Endothelial cell of umbilical vein (primary cell): ENCODE data around the gene TXNRD1. TPM values are rescaled to one million over a fixed set of nuclear protein-coding genes. Genes with fewer than 3 reads are reported as not detected.

Experiments used
- BruUV-seq: library from RNA; stranded (reverse); fragments of 400-500 nt; replicated peaks from 2 replicates; lab custom pipeline; 2021; lab: Mats Ljungman, UMichigan
- CTCF ChIA-PET: fragments of 300-600, 350-600 bp; sonication (Branson Sonifier 250); formaldehyde crosslinking; loops from one replicate; lab custom pipeline; 2021; ENCODE audit warnings: antibody characterized with exemption, inconsistent platforms; lab: Charles Lee
- POLR2A ChIA-PET: fragments of 300-600, 350-600 bp; sonication (Branson Sonifier 250); formaldehyde crosslinking; loops from one replicate; lab custom pipeline; 2021; ENCODE audit warnings: antibody characterized with exemption, inconsistent platforms; lab: Charles Lee
- DNase-seq: peaks from one replicate; pipeline ENCODE4 v3.0.0-alpha.2; 2011; ENCODE audit warnings: low read depth, low spot score
- FAIRE-seq: peaks from 2 replicates; lab custom pipeline; 2011; peaks lifted over from hg19 to GRCh38; lab: Jason Lieb, UNC
- H2AFZ ChIP-seq: 2 replicates; pipeline ENCODE4 v1.6.0; 2012; ENCODE audit warnings: low read depth, low read length, control low read depth, inconsistent platforms
- H3K27ac ChIP-seq: 2 replicates; pipeline ENCODE4 v1.5.1; 2011; ENCODE audit warnings: low read depth, mild to moderate bottlenecking, control low read depth, low read length, moderate library complexity; ENCODE audit not compliant: insufficient read depth
- H3K27me3 ChIP-seq, 2 experiments: 2 replicates each; pipeline versions ENCODE4 v1.6.0 to v1.6.1; 2011; ENCODE audit warnings: low read length in 2 of 2, mixed read lengths in 1 of 2; ENCODE audit not compliant: control insufficient read depth in 2 of 2, insufficient read depth in 2 of 2
- H3K36me3 ChIP-seq, 2 experiments: 2 replicates in 1 of 2; 3 replicates in 1 of 2; pipeline ENCODE4 v1.5.1; 2011; ENCODE audit warnings: low read length in 2 of 2, mild to moderate bottlenecking in 1 of 2, moderate library complexity in 1 of 2; ENCODE audit not compliant: control insufficient read depth in 2 of 2, insufficient read depth in 2 of 2; ENCODE audit errors: extremely low read depth in 1 of 2
- H3K4me1 ChIP-seq: 3 replicates; pipeline ENCODE4 v1.5.1; 2011; ENCODE audit warnings: mild to moderate bottlenecking, low read length; ENCODE audit not compliant: control insufficient read depth, insufficient read depth; ENCODE audit errors: extremely low read depth
- H3K4me2 ChIP-seq: 2 replicates; pipeline ENCODE4 v1.6.1; 2011; ENCODE audit warnings: low read length, control low read depth, mixed read lengths; ENCODE audit not compliant: insufficient read depth
- H3K4me3 ChIP-seq, 3 experiments: fragments of 200-600 bp in 1 of 3; sonication (generic), shearing (Covaris generic) in 1 of 3; replicated peaks in 1 of 3; 2 replicates each; pipeline ENCODE4 v1.5.1; 2011 to 2016; ENCODE audit warnings: control low read depth in 3 of 3, low read length in 3 of 3, mild to moderate bottlenecking in 2 of 3, inconsistent platforms in 1 of 3, low read depth in 1 of 3, moderate library complexity in 1 of 3; ENCODE audit not compliant: insufficient read depth in 1 of 3
- H3K79me2 ChIP-seq: 2 replicates; pipeline ENCODE4 v1.6.0; 2012; ENCODE audit warnings: low read length, inconsistent platforms; ENCODE audit not compliant: control insufficient read depth, insufficient read depth
- H3K9ac ChIP-seq: replicated peaks from 2 replicates; pipeline ENCODE3; 2011; ENCODE audit warnings: low read length, control low read depth; ENCODE audit not compliant: insufficient read depth; ENCODE audit errors: extremely low read depth
- H3K9me1 ChIP-seq: replicated peaks from 3 replicates; pipeline ENCODE4 v1.6.0; 2011; ENCODE audit warnings: mild to moderate bottlenecking, low read length; ENCODE audit not compliant: control insufficient read depth, insufficient read depth; ENCODE audit errors: extremely low read depth
- H3K9me3 ChIP-seq: replicated peaks from 2 replicates; pipeline ENCODE4 v1.5.1; 2012; ENCODE audit warnings: low read length, inconsistent platforms; ENCODE audit not compliant: control insufficient read depth, insufficient read depth
- H4K20me1 ChIP-seq: replicated peaks from 2 replicates; pipeline ENCODE3; 2011; ENCODE audit warnings: mild to moderate bottlenecking, low read length; ENCODE audit not compliant: control insufficient read depth, insufficient read depth; ENCODE audit errors: extremely low read depth
- EZH2 ChIP-seq: IDR thresholded peaks from 2 replicates; pipeline ENCODE4 v1.6.1; 2012; ENCODE audit warnings: borderline replicate concordance, low read depth, mild to moderate bottlenecking, moderate library complexity, low read length, inconsistent platforms; ENCODE audit not compliant: severe bottlenecking
- FOS ChIP-seq: IDR thresholded peaks from 2 replicates; pipeline ENCODE4 v1.6.1; 2011; ENCODE audit warnings: mild to moderate bottlenecking, low read length, moderate library complexity, borderline replicate concordance; ENCODE audit not compliant: insufficient read depth
- GATA2 ChIP-seq: IDR thresholded peaks from 2 replicates; pipeline ENCODE4 v1.7.0; 2011; ENCODE audit warnings: low read depth, mild to moderate bottlenecking, moderate library complexity, mixed read lengths, low read length; ENCODE audit not compliant: insufficient read length, insufficient read depth
- JUN ChIP-seq: IDR thresholded peaks from 2 replicates; pipeline ENCODE4 v1.6.1; 2011; ENCODE audit warnings: borderline replicate concordance, low read depth; ENCODE audit not compliant: insufficient read length, insufficient read depth
- MYC ChIP-seq: IDR thresholded peaks from one replicate; pipeline ENCODE4 v1.6.1; 2011; ENCODE audit warnings: mild to moderate bottlenecking, low read depth, low read length
- POLR2A ChIP-seq: IDR thresholded peaks from 2 replicates; pipeline ENCODE4 v1.6.1; 2012; ENCODE audit warnings: low read depth, mild to moderate bottlenecking, control low read depth, low read length
- POLR2AphosphoS5 ChIP-seq: IDR thresholded peaks from 2 replicates; pipeline ENCODE4 v1.6.1; 2012; ENCODE audit warnings: low read depth, mild to moderate bottlenecking, control low read depth, low read length, moderate library complexity; ENCODE audit not compliant: insufficient read depth
- dilution Hi-C: fragments of 300-500 bp; cut with MboI; formaldehyde crosslinking; loops from one replicate; pipeline ENCODE4 v1.15.0; 2019; ENCODE audit warnings: low sequenced_read_pairs; ENCODE audit not compliant: extremely low pct_ligation_motif_present
- intact Hi-C: fragments of 100-400 bp; cut with micrococcal nuclease; formaldehyde crosslinking; loops from one replicate; pipeline ENCODE4 v1.10.0; 2022
- polyA plus RNA-seq, 4 experiments: library from polyadenylated mRNA; depleted of rRNA in 3 of 4; stranded (reverse) in 3 of 4; unstranded in 1 of 4; fragments of >200 nt; gene quantifications; 2 replicates each; pipeline versions ENCODE4 v1.2.1 to v1.2.3, GENCODE V29; 2011 to 2012; ENCODE audit warnings: missing spikeins in 1 of 4
- total RNA-seq: library from RNA; stranded (reverse); gene quantifications from 2 replicates; pipeline ENCODE4 v1.2.3, GENCODE V29; 2021
- TF ChIP-seq, protein P1 (sequence below): IDR thresholded peaks from 2 replicates; pipeline ENCODE4 v1.6.1; 2011; ENCODE audit not compliant: insufficient read depth, insufficient read length
- TF ChIP-seq, protein P2 (sequence below), 2 donors: IDR thresholded peaks; 1 replicate in 1 of 2; 2 replicates in 1 of 2; pipeline ENCODE4 v1.5.1; 2011; ENCODE audit warnings: low read length in 2 of 2, mild to moderate bottlenecking in 2 of 2, moderate library complexity in 2 of 2, control low read depth in 1 of 2, inconsistent platforms in 1 of 2, low read depth in 1 of 2; ENCODE audit not compliant: insufficient read depth in 1 of 2; ENCODE audit errors: extremely low read depth in 1 of 2

Gene TXNRD1
- total and polyA plus RNA-seq, 2 donors (not counting 3 experiments of a cell fraction or from before 2014, with no cell fraction given) = 309 to 566 TPM

DNA sequence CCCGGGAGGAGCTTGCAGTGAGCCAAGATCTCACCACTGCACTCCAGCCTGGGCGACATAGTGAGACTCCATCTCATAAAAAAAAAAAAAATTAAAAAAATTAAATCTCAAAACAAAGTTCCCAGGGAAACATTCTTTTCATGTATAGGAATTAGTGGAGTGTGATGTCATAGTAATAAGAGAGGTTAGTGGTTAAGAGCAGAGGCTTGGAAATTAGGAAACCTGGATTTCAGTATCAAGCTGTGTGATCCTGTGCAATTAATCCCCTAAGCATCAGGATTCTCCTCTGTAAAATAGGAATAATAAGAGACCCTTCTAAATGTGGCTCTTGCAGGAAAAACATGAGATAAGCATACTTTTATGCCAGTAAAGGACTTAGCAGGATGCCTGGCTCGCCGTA is 3.1 kb upstream of the TXNRD1 start:
- DNase-seq (no peak), FAIRE-seq (no peak)
- Histone ChIP-seq H3K4me2 (no peak overlapping the region), H3K9me1 (no peaks in the 10 kb centered on the region), H3K9ac (no peak overlapping the region), H3K79me2 (peaks cover 14% of the 10 kb centered on the region), H3K4me3 (no peak overlapping the region), H2AFZ (no peak overlapping the region), H3K27me3 (no peaks in the 10 kb centered on the region), H3K4me1 (peaks cover 13% of the 10 kb centered on the region), H3K36me3 (no peaks in the 10 kb centered on the region), H3K9me3 (no peaks in the 10 kb centered on the region), H4K20me1 (no peaks in the 10 kb centered on the region), H3K27ac (no peak overlapping the region)
- BruUV-seq = no TSS peak
- no peak for TF ChIP-seq FOS
- TF ChIP-seq MYC = no peak
- TF ChIP-seq GATA2 = no peak
- no peak for TF ChIP-seq JUN
- no peak for TF ChIP-seq POLR2A
- TF ChIP-seq POLR2AphosphoS5 = no peak
- TF ChIP-seq, protein P1, sequence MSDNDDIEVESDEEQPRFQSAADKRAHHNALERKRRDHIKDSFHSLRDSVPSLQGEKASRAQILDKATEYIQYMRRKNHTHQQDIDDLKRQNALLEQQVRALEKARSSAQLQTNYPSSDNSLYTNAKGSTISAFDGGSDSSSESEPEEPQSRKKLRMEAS = no peak
- TF ChIP-seq, protein P2, sequence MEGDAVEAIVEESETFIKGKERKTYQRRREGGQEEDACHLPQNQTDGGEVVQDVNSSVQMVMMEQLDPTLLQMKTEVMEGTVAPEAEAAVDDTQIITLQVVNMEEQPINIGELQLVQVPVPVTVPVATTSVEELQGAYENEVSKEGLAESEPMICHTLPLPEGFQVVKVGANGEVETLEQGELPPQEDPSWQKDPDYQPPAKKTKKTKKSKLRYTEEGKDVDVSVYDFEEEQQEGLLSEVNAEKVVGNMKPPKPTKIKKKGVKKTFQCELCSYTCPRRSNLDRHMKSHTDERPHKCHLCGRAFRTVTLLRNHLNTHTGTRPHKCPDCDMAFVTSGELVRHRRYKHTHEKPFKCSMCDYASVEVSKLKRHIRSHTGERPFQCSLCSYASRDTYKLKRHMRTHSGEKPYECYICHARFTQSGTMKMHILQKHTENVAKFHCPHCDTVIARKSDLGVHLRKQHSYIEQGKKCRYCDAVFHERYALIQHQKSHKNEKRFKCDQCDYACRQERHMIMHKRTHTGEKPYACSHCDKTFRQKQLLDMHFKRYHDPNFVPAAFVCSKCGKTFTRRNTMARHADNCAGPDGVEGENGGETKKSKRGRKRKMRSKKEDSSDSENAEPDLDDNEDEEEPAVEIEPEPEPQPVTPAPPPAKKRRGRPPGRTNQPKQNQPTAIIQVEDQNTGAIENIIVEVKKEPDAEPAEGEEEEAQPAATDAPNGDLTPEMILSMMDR (IDR thresholded peaks at IDR 0.05; ENCODE audit: extremely low read depth in 1 of 2, insufficient read depth in 1 of 2, low read depth in 1 of 2, low read length in 2 of 2) = no peak
- TF ChIP-seq EZH2 = no peak
- ChIA-PET CTCF (no interaction called here), POLR2A (no interaction called here)
- dilution Hi-C loops (no loop called here), intact Hi-C loops (no loop called here)
